Measurements from ENCODE around the gene DNAJC16.
A peak's percentile ranks its signal among the peaks of the same experiment; 100 is the strongest.

Gene DNAJC16

DNA sequence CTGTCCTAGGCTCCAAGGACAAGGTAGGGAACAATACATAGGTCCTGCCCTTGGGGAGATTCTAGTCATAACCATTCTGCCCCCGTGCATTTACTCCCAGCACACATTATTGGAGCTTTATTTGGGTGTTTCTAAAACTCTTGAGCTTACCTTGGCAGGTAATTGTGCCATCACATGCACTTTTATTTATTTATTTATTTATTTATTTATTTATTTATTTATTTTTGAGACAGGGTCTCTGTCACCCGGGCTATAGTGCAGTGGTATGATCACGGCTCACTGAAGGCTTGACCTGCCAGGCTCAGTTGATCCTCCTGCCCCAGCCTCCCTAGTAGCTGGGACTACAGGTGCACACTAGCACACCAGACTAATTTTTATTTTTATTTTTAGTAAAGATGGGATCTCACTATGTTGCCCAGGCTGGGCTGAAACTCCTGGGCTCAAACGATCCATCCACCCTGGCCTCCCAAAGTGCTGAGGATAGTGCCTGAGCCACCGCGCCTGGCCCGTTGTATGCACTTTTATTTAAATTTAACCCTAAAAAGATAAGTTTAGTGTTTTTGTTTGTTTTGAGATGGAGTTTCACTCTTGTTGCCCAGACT, 49.0 kb downstream of the DNAJC16 start:
- TF ChIP-seq ZFP3 (CRISPR knock-in tag; IDR thresholded peaks at IDR 0.05) (no peak), CSRNP3 (CRISPR knock-in tag; IDR thresholded peaks at IDR 0.05) (no peak), CSDC2 (CRISPR knock-in tag; IDR thresholded peaks at IDR 0.05) (no peak), ZNF565 (CRISPR knock-in tag; conservative IDR thresholded peaks at IDR 0.05; ENCODE audit: low read depth) (no peak), ZC3H10 (CRISPR knock-in tag; IDR thresholded peaks at IDR 0.05) (no peak), TOX (CRISPR knock-in tag; IDR thresholded peaks at IDR 0.05; ENCODE audit: borderline replicate concordance) (no peak), ZNF70 (CRISPR knock-in tag; IDR thresholded peaks at IDR 0.05) (no peak), RARB (CRISPR knock-in tag; IDR thresholded peaks at IDR 0.05) (no peak), BACH2 (CRISPR knock-in tag; IDR thresholded peaks at IDR 0.05; ENCODE audit: borderline replicate concordance) (no peak), TCF4 (CRISPR knock-in tag; IDR thresholded peaks at IDR 0.05; ENCODE audit: borderline replicate concordance) (no peak), ZNF8 (CRISPR knock-in tag; IDR thresholded peaks at IDR 0.05) (no peak)
- TF ChIP-seq, protein P1, sequence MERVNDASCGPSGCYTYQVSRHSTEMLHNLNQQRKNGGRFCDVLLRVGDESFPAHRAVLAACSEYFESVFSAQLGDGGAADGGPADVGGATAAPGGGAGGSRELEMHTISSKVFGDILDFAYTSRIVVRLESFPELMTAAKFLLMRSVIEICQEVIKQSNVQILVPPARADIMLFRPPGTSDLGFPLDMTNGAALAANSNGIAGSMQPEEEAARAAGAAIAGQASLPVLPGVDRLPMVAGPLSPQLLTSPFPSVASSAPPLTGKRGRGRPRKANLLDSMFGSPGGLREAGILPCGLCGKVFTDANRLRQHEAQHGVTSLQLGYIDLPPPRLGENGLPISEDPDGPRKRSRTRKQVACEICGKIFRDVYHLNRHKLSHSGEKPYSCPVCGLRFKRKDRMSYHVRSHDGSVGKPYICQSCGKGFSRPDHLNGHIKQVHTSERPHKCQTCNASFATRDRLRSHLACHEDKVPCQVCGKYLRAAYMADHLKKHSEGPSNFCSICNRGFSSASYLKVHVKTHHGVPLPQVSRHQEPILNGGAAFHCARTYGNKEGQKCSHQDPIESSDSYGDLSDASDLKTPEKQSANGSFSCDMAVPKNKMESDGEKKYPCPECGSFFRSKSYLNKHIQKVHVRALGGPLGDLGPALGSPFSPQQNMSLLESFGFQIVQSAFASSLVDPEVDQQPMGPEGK (CRISPR knock-in tag; IDR thresholded peaks at IDR 0.05; ENCODE audit: borderline replicate concordance): no peak
- no peak for ATAC-seq

- ATAC-seq: peak; percentile 24; the same call in 1 of the 3 replicates
These were observed 51.0 kb downstream of the DNAJC16 start for GRCh38 chr1:15577691-15578090.

GRCh38 chr1:15578921-15579682, 52.5 kb downstream of the DNAJC16 start:
- TF ChIP-seq ESRRG (CRISPR knock-in tag; IDR thresholded peaks at IDR 0.05): no peak
- TF ChIP-seq RARB (CRISPR knock-in tag; IDR thresholded peaks at IDR 0.05): no peak
- no peak for TF ChIP-seq ZNF70 (CRISPR knock-in tag; IDR thresholded peaks at IDR 0.05)
- TF ChIP-seq BACH2 (CRISPR knock-in tag; IDR thresholded peaks at IDR 0.05; ENCODE audit: borderline replicate concordance): no peak
- TF ChIP-seq, protein P2, sequence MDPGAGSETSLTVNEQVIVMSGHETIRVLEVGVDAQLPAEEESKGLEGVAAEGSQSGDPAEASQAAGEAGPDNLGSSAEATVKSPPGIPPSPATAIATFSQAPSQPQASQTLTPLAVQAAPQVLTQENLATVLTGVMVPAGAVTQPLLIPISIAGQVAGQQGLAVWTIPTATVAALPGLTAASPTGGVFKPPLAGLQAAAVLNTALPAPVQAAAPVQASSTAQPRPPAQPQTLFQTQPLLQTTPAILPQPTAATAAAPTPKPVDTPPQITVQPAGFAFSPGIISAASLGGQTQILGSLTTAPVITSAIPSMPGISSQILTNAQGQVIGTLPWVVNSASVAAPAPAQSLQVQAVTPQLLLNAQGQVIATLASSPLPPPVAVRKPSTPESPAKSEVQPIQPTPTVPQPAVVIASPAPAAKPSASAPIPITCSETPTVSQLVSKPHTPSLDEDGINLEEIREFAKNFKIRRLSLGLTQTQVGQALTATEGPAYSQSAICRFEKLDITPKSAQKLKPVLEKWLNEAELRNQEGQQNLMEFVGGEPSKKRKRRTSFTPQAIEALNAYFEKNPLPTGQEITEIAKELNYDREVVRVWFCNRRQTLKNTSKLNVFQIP (CRISPR knock-in tag; IDR thresholded peaks at IDR 0.05; ENCODE audit: borderline replicate concordance, low read depth): no peak
- no peak for TF ChIP-seq ZC3H10 (CRISPR knock-in tag; IDR thresholded peaks at IDR 0.05)
- TF ChIP-seq OSR1 (CRISPR knock-in tag; IDR thresholded peaks at IDR 0.05): no peak
- TF ChIP-seq ZFP30 (CRISPR knock-in tag; IDR thresholded peaks at IDR 0.05): no peak
- TF ChIP-seq TOX (CRISPR knock-in tag; IDR thresholded peaks at IDR 0.05; ENCODE audit: borderline replicate concordance): no peak
- no peak for TF ChIP-seq TCF4 (CRISPR knock-in tag; IDR thresholded peaks at IDR 0.05; ENCODE audit: borderline replicate concordance)
- TF ChIP-seq PPARA (CRISPR knock-in tag; IDR thresholded peaks at IDR 0.05; ENCODE audit: borderline replicate concordance): no peak
- no peak for TF ChIP-seq CREB5 (CRISPR knock-in tag; IDR thresholded peaks at IDR 0.05; ENCODE audit: low read depth)
- no peak for TF ChIP-seq ZNF565 (CRISPR knock-in tag; conservative IDR thresholded peaks at IDR 0.05; ENCODE audit: low read depth)
- no peak for TF ChIP-seq CSDC2 (CRISPR knock-in tag; IDR thresholded peaks at IDR 0.05)
- no peak for TF ChIP-seq ISL1 (CRISPR knock-in tag; IDR thresholded peaks at IDR 0.05)
- TF ChIP-seq SNAI2 (CRISPR knock-in tag; IDR thresholded peaks at IDR 0.05): no peak
- TF ChIP-seq TSHZ2 (CRISPR knock-in tag; IDR thresholded peaks at IDR 0.05): no peak
- TF ChIP-seq ZFP3 (CRISPR knock-in tag; IDR thresholded peaks at IDR 0.05): no peak
- no peak for TF ChIP-seq CSRNP3 (CRISPR knock-in tag; IDR thresholded peaks at IDR 0.05)
- ATAC-seq: no peak

More at GRCh38 chr1:15577691-15578090, 51.0 kb downstream of the DNAJC16 start:
- TF ChIP-seq GLIS3 (CRISPR knock-in tag; IDR thresholded peaks at IDR 0.05): no peak
- no peak for TF ChIP-seq ZNF565 (CRISPR knock-in tag; conservative IDR thresholded peaks at IDR 0.05; ENCODE audit: low read depth)
- TF ChIP-seq OSR1 (CRISPR knock-in tag; IDR thresholded peaks at IDR 0.05): no peak
- no peak for TF ChIP-seq PPARA (CRISPR knock-in tag; IDR thresholded peaks at IDR 0.05; ENCODE audit: borderline replicate concordance)

Measured in SK-N-SH treated with all-trans-retinoic acid at 6 μM for 48 hours (cell line).